Neural progenitor cell (in vitro differentiated cells): Measurements from ENCODE around the gene CEP135.

Experiments used
- EZH2phosphoT487 ChIP-seq: fragments of 200-600 bp; sonication (generic); IDR thresholded peaks from 2 replicates; pipeline ENCODE4 v1.6.1; 2017; ENCODE audit warnings: antibody characterized with exemption
- TF ChIP-seq, protein P1 (sequence below): fragments of 200-600 bp; sonication (generic); IDR thresholded peaks from 2 replicates; pipeline ENCODE4 v1.5.1; 2017; ENCODE audit warnings: antibody characterized with exemption, mild to moderate bottlenecking

DNA sequence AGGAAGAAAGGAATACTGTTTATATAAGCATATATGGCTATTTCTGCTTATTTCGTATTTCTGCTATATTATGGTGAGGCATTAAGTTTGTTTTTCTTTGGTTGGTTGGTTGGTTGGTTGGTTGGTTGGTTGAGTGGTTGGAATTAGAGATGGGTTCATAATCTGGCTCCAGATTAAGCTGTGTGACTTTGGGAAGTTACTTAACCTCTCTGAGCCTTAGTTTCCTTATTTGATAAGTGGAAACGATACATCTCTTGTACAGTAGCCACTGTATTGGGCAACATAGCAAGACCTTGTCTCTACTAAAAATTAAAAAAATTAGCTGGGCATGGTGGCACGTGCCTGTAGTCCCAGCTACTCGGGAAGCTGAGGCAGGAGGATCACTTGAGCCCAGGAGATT is 46.1 kb upstream of the CEP135 start:
- TF ChIP-seq, protein P1, sequence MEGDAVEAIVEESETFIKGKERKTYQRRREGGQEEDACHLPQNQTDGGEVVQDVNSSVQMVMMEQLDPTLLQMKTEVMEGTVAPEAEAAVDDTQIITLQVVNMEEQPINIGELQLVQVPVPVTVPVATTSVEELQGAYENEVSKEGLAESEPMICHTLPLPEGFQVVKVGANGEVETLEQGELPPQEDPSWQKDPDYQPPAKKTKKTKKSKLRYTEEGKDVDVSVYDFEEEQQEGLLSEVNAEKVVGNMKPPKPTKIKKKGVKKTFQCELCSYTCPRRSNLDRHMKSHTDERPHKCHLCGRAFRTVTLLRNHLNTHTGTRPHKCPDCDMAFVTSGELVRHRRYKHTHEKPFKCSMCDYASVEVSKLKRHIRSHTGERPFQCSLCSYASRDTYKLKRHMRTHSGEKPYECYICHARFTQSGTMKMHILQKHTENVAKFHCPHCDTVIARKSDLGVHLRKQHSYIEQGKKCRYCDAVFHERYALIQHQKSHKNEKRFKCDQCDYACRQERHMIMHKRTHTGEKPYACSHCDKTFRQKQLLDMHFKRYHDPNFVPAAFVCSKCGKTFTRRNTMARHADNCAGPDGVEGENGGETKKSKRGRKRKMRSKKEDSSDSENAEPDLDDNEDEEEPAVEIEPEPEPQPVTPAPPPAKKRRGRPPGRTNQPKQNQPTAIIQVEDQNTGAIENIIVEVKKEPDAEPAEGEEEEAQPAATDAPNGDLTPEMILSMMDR = no peak
- TF ChIP-seq EZH2phosphoT487 = no peak
